ENCODE measurements around the gene IGF2BP3. TPM values are rescaled to one million over a fixed set of nuclear protein-coding genes. Genes with fewer than 3 reads are reported as not detected.

The IGF2BP3 gene
- total and polyA plus RNA-seq, 4 donors: 0.08 to 1.6 (median 0.71) TPM; not detected in 1

- no peaks in the 10 kb centered on the region for H3K4me1 ChIP-seq (ENCODE audit: control insufficient read depth in 1 of 2, insufficient read depth in 2 of 2, low read length in 2 of 2)
- H3K27ac ChIP-seq (ENCODE audit: low read depth in 1 of 2, low read length in 2 of 2): no peak overlapping the region
- H3K27me3 ChIP-seq (ENCODE audit: control insufficient read depth in 1 of 2, insufficient read depth in 2 of 2, low read length in 1 of 2): peaks cover 0 to 1% of the 10 kb centered on the region in 2 donors
- ATAC-seq (ENCODE audit: low FRiP score) (no peak), DNase-seq (no peak)
- H3K36me3 ChIP-seq (ENCODE audit: control insufficient read depth in 1 of 2, insufficient read depth in 2 of 2, low read length in 1 of 2): no peaks in the 10 kb centered on the region
- no peak overlapping the region for H3K4me3 ChIP-seq (ENCODE audit: low read length in 2 of 2)
- 96 to 97% methylated on average over 9 of the region's 9 CpGs for WGBS, 2 donors
- intact Hi-C loops (cut with DNase I): no loop called here
- peaks cover 2% of the 10 kb centered on the region for H3K9me3 ChIP-seq (ENCODE audit: control insufficient read depth, low read length)
Measured at GRCh38 chr7:23347033-23347681, 123.1 kb downstream of the IGF2BP3 start.

GRCh38 chr7:23346316-23346715, 124.0 kb downstream of the IGF2BP3 start:
- Histone ChIP-seq H3K4me1 (ENCODE audit: control insufficient read depth in 1 of 2, insufficient read depth in 2 of 2, low read length in 2 of 2) (no peaks in the 10 kb centered on the region), H3K27me3 (ENCODE audit: control insufficient read depth in 1 of 2, insufficient read depth in 2 of 2, low read length in 1 of 2) (peaks cover 0 to 1% of the 10 kb centered on the region in 2 donors), H3K27ac (ENCODE audit: low read depth in 1 of 2, low read length in 2 of 2) (no peak overlapping the region), H3K4me3 (ENCODE audit: low read length in 2 of 2) (no peak overlapping the region), H3K36me3 (ENCODE audit: control insufficient read depth in 1 of 2, insufficient read depth in 2 of 2, low read length in 1 of 2) (no peaks in the 10 kb centered on the region), H3K9me3 (ENCODE audit: control insufficient read depth, low read length) (peaks cover 2% of the 10 kb centered on the region)
- intact Hi-C loops (cut with DNase I): no loop called here
- 84 to 94% methylated on average over 8 of the region's 8 CpGs for WGBS, 2 donors
- ATAC-seq (ENCODE audit: low FRiP score) (no peak), DNase-seq (no peak)

GRCh38 chr7:23345601-23346000, 124.7 kb downstream of the IGF2BP3 start:
- peaks cover 0 to 1% of the 10 kb centered on the region in 2 donors for H3K27me3 ChIP-seq (ENCODE audit: control insufficient read depth in 1 of 2, insufficient read depth in 2 of 2, low read length in 1 of 2)
- H3K9me3 ChIP-seq (ENCODE audit: control insufficient read depth, low read length): no peaks in the 10 kb centered on the region
- H3K27ac ChIP-seq (ENCODE audit: low read depth in 1 of 2, low read length in 2 of 2): no peak overlapping the region
- intact Hi-C loops (cut with DNase I): no loop called here
- no peaks in the 10 kb centered on the region for H3K4me1 ChIP-seq (ENCODE audit: control insufficient read depth in 1 of 2, insufficient read depth in 2 of 2, low read length in 2 of 2)
- H3K36me3 ChIP-seq (ENCODE audit: control insufficient read depth in 1 of 2, insufficient read depth in 2 of 2, low read length in 1 of 2): no peaks in the 10 kb centered on the region
- DNase-seq (no peak), ATAC-seq (ENCODE audit: low FRiP score) (no peak)
- 96% methylated on average over 6 of the region's 6 CpGs for WGBS, 2 donors
- no peak overlapping the region for H3K4me3 ChIP-seq (ENCODE audit: low read length in 2 of 2)

GRCh38 chr7:23343806-23344475, 126.3 kb downstream of the IGF2BP3 start:
- no peak overlapping the region for H3K27ac ChIP-seq (ENCODE audit: low read depth in 1 of 2, low read length in 2 of 2)
- WGBS, 2 donors: 59 to 60% methylated on average over 9 of the region's 9 CpGs
- no peak for ATAC-seq (ENCODE audit: low FRiP score)
- H3K4me3 ChIP-seq (ENCODE audit: low read length in 2 of 2): no peak overlapping the region
- H3K27me3 ChIP-seq (ENCODE audit: control insufficient read depth in 1 of 2, insufficient read depth in 2 of 2, low read length in 1 of 2): peaks cover 0 to 1% of the 10 kb centered on the region in 2 donors
- DNase-seq: no peak
- no peaks in the 10 kb centered on the region for H3K36me3 ChIP-seq (ENCODE audit: control insufficient read depth in 1 of 2, insufficient read depth in 2 of 2, low read length in 1 of 2)
- no peaks in the 10 kb centered on the region for H3K9me3 ChIP-seq (ENCODE audit: control insufficient read depth, low read length)
- no peaks in the 10 kb centered on the region for H3K4me1 ChIP-seq (ENCODE audit: control insufficient read depth in 1 of 2, insufficient read depth in 2 of 2, low read length in 2 of 2)
- intact Hi-C loops (cut with DNase I): no loop called here

- Histone ChIP-seq H3K27me3 (ENCODE audit: control insufficient read depth in 1 of 2, insufficient read depth in 2 of 2, low read length in 1 of 2) (peaks cover 0 to 1% of the 10 kb centered on the region in 2 donors), H3K36me3 (ENCODE audit: control insufficient read depth in 1 of 2, insufficient read depth in 2 of 2, low read length in 1 of 2) (no peaks in the 10 kb centered on the region), H3K4me3 (ENCODE audit: low read length in 2 of 2) (no peak overlapping the region), H3K27ac (ENCODE audit: low read depth in 1 of 2, low read length in 2 of 2) (no peak overlapping the region), H3K9me3 (ENCODE audit: control insufficient read depth, low read length) (no peaks in the 10 kb centered on the region), H3K4me1 (ENCODE audit: control insufficient read depth in 1 of 2, insufficient read depth in 2 of 2, low read length in 2 of 2) (no peaks in the 10 kb centered on the region)
- no peak for DNase-seq
- intact Hi-C loops (cut with DNase I): no loop called here
- no peak for ATAC-seq (ENCODE audit: low FRiP score)
Measured at GRCh38 chr7:23343102-23343501, 127.2 kb downstream of the IGF2BP3 start.

GRCh38 chr7:23341846-23342598, 128.3 kb downstream of the IGF2BP3 start:
- H3K27ac ChIP-seq (ENCODE audit: low read depth in 1 of 2, low read length in 2 of 2): no peak overlapping the region
- H3K4me3 ChIP-seq (ENCODE audit: low read length in 2 of 2): no peak overlapping the region
- 91 to 94% methylated on average over 7 of the region's 7 CpGs for WGBS, 2 donors
- no peaks in the 10 kb centered on the region for H3K9me3 ChIP-seq (ENCODE audit: control insufficient read depth, low read length)
- DNase-seq (no peak), ATAC-seq (ENCODE audit: low FRiP score) (no peak)
- intact Hi-C loops (cut with DNase I): no loop called here
- no peaks in the 10 kb centered on the region for H3K4me1 ChIP-seq (ENCODE audit: control insufficient read depth in 1 of 2, insufficient read depth in 2 of 2, low read length in 2 of 2)
- H3K27me3 ChIP-seq (ENCODE audit: control insufficient read depth in 1 of 2, insufficient read depth in 2 of 2, low read length in 1 of 2): peaks cover 0 to 1% of the 10 kb centered on the region in 2 donors
- no peaks in the 10 kb centered on the region for H3K36me3 ChIP-seq (ENCODE audit: control insufficient read depth in 1 of 2, insufficient read depth in 2 of 2, low read length in 1 of 2)

GRCh38 chr7:23338863-23339262, 131.4 kb downstream of the IGF2BP3 start:
- intact Hi-C loops (cut with DNase I): no loop called here
- no peak overlapping the region for H3K27ac ChIP-seq (ENCODE audit: low read depth in 1 of 2, low read length in 2 of 2)
- H3K9me3 ChIP-seq (ENCODE audit: control insufficient read depth, low read length): no peaks in the 10 kb centered on the region
- no peak overlapping the region for H3K4me3 ChIP-seq (ENCODE audit: low read length in 2 of 2)
- no peaks in the 10 kb centered on the region for H3K27me3 ChIP-seq (ENCODE audit: control insufficient read depth in 1 of 2, insufficient read depth in 2 of 2, low read length in 1 of 2)
- 47 to 53% methylated on average over 2 of the region's 2 CpGs for WGBS, 2 donors
- H3K36me3 ChIP-seq (ENCODE audit: control insufficient read depth in 1 of 2, insufficient read depth in 2 of 2, low read length in 1 of 2): no peaks in the 10 kb centered on the region
- H3K4me1 ChIP-seq (ENCODE audit: control insufficient read depth in 1 of 2, insufficient read depth in 2 of 2, low read length in 2 of 2): peaks cover 0 to 3% of the 10 kb centered on the region in 2 donors
- no peak for DNase-seq
- ATAC-seq (ENCODE audit: low FRiP score): no peak

- Histone ChIP-seq H3K36me3 (ENCODE audit: control insufficient read depth in 1 of 2, insufficient read depth in 2 of 2, low read length in 1 of 2) (no peaks in the 10 kb centered on the region), H3K9me3 (ENCODE audit: control insufficient read depth, low read length) (no peaks in the 10 kb centered on the region), H3K4me1 (ENCODE audit: control insufficient read depth in 1 of 2, insufficient read depth in 2 of 2, low read length in 2 of 2) (peaks cover 0 to 3% of the 10 kb centered on the region in 2 donors), H3K4me3 (ENCODE audit: low read length in 2 of 2) (no peak overlapping the region), H3K27me3 (ENCODE audit: control insufficient read depth in 1 of 2, insufficient read depth in 2 of 2, low read length in 1 of 2) (no peaks in the 10 kb centered on the region), H3K27ac (ENCODE audit: low read depth in 1 of 2, low read length in 2 of 2) (no peak overlapping the region)
- WGBS, 2 donors: 91% methylated on average over 2 of the region's 2 CpGs
- ATAC-seq (ENCODE audit: low FRiP score) (no peak), DNase-seq (no peak)
- intact Hi-C loops (cut with DNase I): no loop called here
Measured at GRCh38 chr7:23338439-23338838, 131.9 kb downstream of the IGF2BP3 start.

Data from aorta (tissue), 5 donors.